Transverse colon (tissue), 3 donors: Measurements from ENCODE around the gene PDGFD.

Experiments used
- EP300 ChIP-seq: sonication (generic); formaldehyde crosslinking; IDR thresholded peaks from one replicate; pipeline ENCODE4 v1.6.1; 2017; ENCODE audit warnings: antibody characterized with exemption, low read depth
- POLR2A ChIP-seq: fragments of 450-650 bp; IDR thresholded peaks from one replicate; pipeline ENCODE4 v1.6.1; 2016; ENCODE audit warnings: antibody characterized with exemption, mild to moderate bottlenecking, moderate library complexity
- TF ChIP-seq, protein P1 (sequence below), 5 experiments: fragments of 200-600 bp in 3 of 5; fragments of 450-650 bp in 2 of 5; sonication (generic) in 3 of 5; IDR thresholded peaks; 1 replicate in 2 of 5; 2 replicates in 3 of 5; pipeline ENCODE4 v1.5.1; 2016 to 2017; ENCODE audit warnings: antibody characterized with exemption in 5 of 5, inconsistent platforms in 3 of 5, mild to moderate bottlenecking in 2 of 5, moderate library complexity in 1 of 5

DNA sequence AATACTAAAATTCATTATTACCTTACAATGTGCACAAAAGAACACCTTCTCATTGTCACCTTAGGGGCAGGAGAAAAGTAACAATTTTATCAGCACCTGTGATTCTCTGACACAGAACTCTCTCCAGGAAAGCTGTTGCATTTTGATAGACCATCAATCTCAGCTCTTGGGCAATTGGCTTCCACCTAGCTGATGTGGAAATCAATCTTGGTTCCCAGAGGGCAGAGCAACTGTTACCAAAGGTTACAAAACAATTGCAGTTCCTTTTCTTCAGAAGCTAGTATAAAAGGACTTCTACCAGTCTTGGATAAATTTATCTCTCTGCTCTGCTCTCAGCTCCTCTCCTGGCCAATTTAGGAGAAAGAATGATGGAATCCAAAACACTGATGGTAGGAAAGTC is 285.3 kb downstream of the PDGFD start:
- TF ChIP-seq, protein P1, sequence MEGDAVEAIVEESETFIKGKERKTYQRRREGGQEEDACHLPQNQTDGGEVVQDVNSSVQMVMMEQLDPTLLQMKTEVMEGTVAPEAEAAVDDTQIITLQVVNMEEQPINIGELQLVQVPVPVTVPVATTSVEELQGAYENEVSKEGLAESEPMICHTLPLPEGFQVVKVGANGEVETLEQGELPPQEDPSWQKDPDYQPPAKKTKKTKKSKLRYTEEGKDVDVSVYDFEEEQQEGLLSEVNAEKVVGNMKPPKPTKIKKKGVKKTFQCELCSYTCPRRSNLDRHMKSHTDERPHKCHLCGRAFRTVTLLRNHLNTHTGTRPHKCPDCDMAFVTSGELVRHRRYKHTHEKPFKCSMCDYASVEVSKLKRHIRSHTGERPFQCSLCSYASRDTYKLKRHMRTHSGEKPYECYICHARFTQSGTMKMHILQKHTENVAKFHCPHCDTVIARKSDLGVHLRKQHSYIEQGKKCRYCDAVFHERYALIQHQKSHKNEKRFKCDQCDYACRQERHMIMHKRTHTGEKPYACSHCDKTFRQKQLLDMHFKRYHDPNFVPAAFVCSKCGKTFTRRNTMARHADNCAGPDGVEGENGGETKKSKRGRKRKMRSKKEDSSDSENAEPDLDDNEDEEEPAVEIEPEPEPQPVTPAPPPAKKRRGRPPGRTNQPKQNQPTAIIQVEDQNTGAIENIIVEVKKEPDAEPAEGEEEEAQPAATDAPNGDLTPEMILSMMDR (IDR thresholded peaks at IDR 0.05): no peak
- TF ChIP-seq POLR2A (no peak), EP300 (no peak)
